K562 (cell line): ENCODE measurements around the gene WFDC8. TPM values are rescaled to one million over a fixed set of nuclear protein-coding genes. Genes with fewer than 3 reads are reported as not detected.

Experiments used
- ATAC-seq: fragments of 200-7000 bp; cut with Tn5 transposase; 3 replicates; pipeline ENCODE4 v1.9.1; 2020; ENCODE audit warnings: moderate library complexity
- BruUV-seq: library from RNA; stranded (reverse); fragments of 400-500 nt; replicated peaks from 2 replicates; lab custom pipeline; 2021; lab: Mats Ljungman, UMichigan
- CTCF ChIA-PET: fragments of 300-600 bp; formaldehyde crosslinking; extraction: SDS; loops from one replicate; lab custom pipeline; 2021; ENCODE audit warnings: low intra/inter-chr PET ratio; lab: Yijun Ruan, JAX
- POLR2A ChIA-PET: fragments of 300-600, 350-650 bp; sonication (Branson Sonifier 250); formaldehyde crosslinking; extraction: SDS; loops from one replicate; lab custom pipeline; 2021; ENCODE audit warnings: antibody characterized with exemption, inconsistent platforms; lab: Yijun Ruan, JAX
- DNase-seq, 4 experiments: peaks; one replicate each; pipeline versions ENCODE4 v3.0.0 to v3.0.0-alpha.2; 2011 to 2018; ENCODE audit warnings: low spot score in 3 of 4, mixed read lengths in 3 of 4; ENCODE audit errors: extremely low read depth in 1 of 4
- FAIRE-seq: peaks from 2 replicates; lab custom pipeline; 2011; peaks lifted over from hg19 to GRCh38; lab: Jason Lieb, UNC
- H2AFZ ChIP-seq: 2 replicates; pipeline ENCODE4 v1.6.0; 2011; ENCODE audit warnings: low read depth, low read length, control low read depth, inconsistent platforms
- H3K27ac ChIP-seq: fragments of 200-600 bp; 3 replicates; pipeline ENCODE4 v1.8.0; 2011; ENCODE audit warnings: low read depth, mild to moderate bottlenecking, control low read depth, inconsistent platforms, low read length, moderate library complexity, mixed read lengths; ENCODE audit errors: extremely low read depth
- H3K27me3 ChIP-seq, 2 experiments: fragments of 300-600 bp in 1 of 2; 2 replicates in 1 of 2; 3 replicates in 1 of 2; pipeline versions ENCODE4 v1.6.0 to v1.8.0; 2011; ENCODE audit warnings: inconsistent platforms in 2 of 2, low read length in 2 of 2, mild to moderate bottlenecking in 1 of 2, mixed read lengths in 1 of 2, moderate library complexity in 1 of 2; ENCODE audit not compliant: control insufficient read depth in 2 of 2, insufficient read depth in 2 of 2
- H3K36me3 ChIP-seq: fragments of 300-600 bp; 3 replicates; pipeline ENCODE4 v1.8.0; 2011; ENCODE audit warnings: mild to moderate bottlenecking, low read length, inconsistent platforms; ENCODE audit not compliant: control insufficient read depth, insufficient read depth
- H3K4me1 ChIP-seq, 2 experiments: fragments of 200-600 bp in 1 of 2; replicated peaks in 1 of 2; 2 replicates in 1 of 2; 3 replicates in 1 of 2; pipeline versions ENCODE4 v1.5.1 to v1.8.0; 2011; ENCODE audit warnings: inconsistent platforms in 2 of 2, low read length in 2 of 2, mild to moderate bottlenecking in 1 of 2, mixed read lengths in 1 of 2, moderate library complexity in 1 of 2; ENCODE audit not compliant: control insufficient read depth in 2 of 2, insufficient read depth in 2 of 2
- H3K4me2 ChIP-seq: 2 replicates; pipeline ENCODE4 v1.6.1; 2011; ENCODE audit warnings: low read length, control low read depth, inconsistent platforms, mixed read lengths; ENCODE audit not compliant: insufficient read depth
- H3K4me3 ChIP-seq: fragments of 200-600 bp; sonication (generic), shearing (Covaris generic); 2 replicates; pipeline ENCODE4 v1.5.1; 2016; ENCODE audit warnings: control low read depth, inconsistent platforms
- H3K79me2 ChIP-seq: fragments of 200-600 bp; 3 replicates; pipeline ENCODE4 v1.8.0; 2011; ENCODE audit warnings: low read length, inconsistent platforms; ENCODE audit not compliant: control insufficient read depth, insufficient read depth
- H3K9ac ChIP-seq, 2 experiments: 2 replicates each; pipeline versions ENCODE4 v1.6.0 to v1.6.1; 2011; ENCODE audit warnings: low read depth in 2 of 2, low read length in 2 of 2, control low read depth in 1 of 2, inconsistent platforms in 1 of 2, mild to moderate bottlenecking in 1 of 2, mixed read lengths in 1 of 2; ENCODE audit not compliant: insufficient read depth in 1 of 2
- H3K9me1 ChIP-seq: one replicate; pipeline ENCODE4 v1.6.0; 2011; ENCODE audit warnings: inconsistent platforms, mild to moderate bottlenecking, low read length, moderate library complexity; ENCODE audit not compliant: control insufficient read depth, insufficient read depth
- H3K9me3 ChIP-seq: replicated peaks from 2 replicates; pipeline ENCODE4 v1.5.1; 2011; ENCODE audit warnings: low read depth, low read length, inconsistent platforms; ENCODE audit not compliant: control insufficient read depth, insufficient read depth
- H4K20me1 ChIP-seq: replicated peaks from 2 replicates; pipeline ENCODE4 v1.6.1; 2011; ENCODE audit warnings: low read length, inconsistent platforms, mixed read lengths; ENCODE audit not compliant: control insufficient read depth, insufficient read depth
- ETV5 ChIP-seq: sonication (generic); formaldehyde crosslinking; IDR thresholded peaks from 2 replicates; pipeline ENCODE4 v1.4.0; 2020; ENCODE audit warnings: low read depth, mild to moderate bottlenecking, missing genetic modification reagents
- NR1H2 ChIP-seq: sonication (generic); formaldehyde crosslinking; IDR thresholded peaks from 2 replicates; pipeline ENCODE4 v1.4.0; 2020; ENCODE audit warnings: mild to moderate bottlenecking, missing genetic modification reagents
- PRPF4 ChIP-seq: fragments of 200-400 bp; formaldehyde crosslinking; IDR thresholded peaks from one replicate; pipeline ENCODE4 v1.6.1; 2017; ENCODE audit warnings: low read length, low read depth, mild to moderate bottlenecking; ENCODE audit not compliant: insufficient read depth, poor library complexity, severe bottlenecking
- RUNX1 ChIP-seq: sonication (generic); IDR thresholded peaks from 2 replicates; pipeline ENCODE4 v1.6.1; 2016; ENCODE audit warnings: antibody characterized with exemption, low read depth
- SMAD1 ChIP-seq: fragments of 150-350 bp; IDR thresholded peaks from 2 replicates; pipeline ENCODE4 v1.6.1; 2014; ENCODE audit warnings: low read length, low read depth; ENCODE audit not compliant: partially characterized antibody
- ZBTB7A ChIP-seq: IDR thresholded peaks from 2 replicates; pipeline ENCODE4 v1.6.1; 2011; ENCODE audit warnings: low read depth, mild to moderate bottlenecking, low read length, moderate library complexity, borderline replicate concordance; ENCODE audit not compliant: control insufficient read depth
- ZNF263 ChIP-seq: sonication (generic); formaldehyde crosslinking; IDR thresholded peaks from 2 replicates; pipeline ENCODE4 v1.8.0; 2022; ENCODE audit warnings: mild to moderate bottlenecking, missing genetic modification reagents, borderline replicate concordance
- ZNF583 ChIP-seq: fragments of 250-450 bp; sonication (Bioruptor Pico); IDR thresholded peaks from 2 replicates; pipeline ENCODE4 v1.4.0; 2020
- WGBS: fragments of 100-300 bp; shearing (Covaris generic); methylation state at CpG from one replicate; pipeline ENCODE4 v1.1.6; 2016; ENCODE audit warnings: low coverage, mixed read lengths; ENCODE audit not compliant: insufficient coverage; ENCODE audit errors: missing lambda C conversion rate; 5-methylcytosine and 5-hydroxymethylcytosine counted together
- in situ Hi-C: fragments of 300-500 bp; cut with MboI; formaldehyde crosslinking; loops from 4 replicates; pipeline ENCODE4 v1.15.0; 2018; ENCODE audit warnings: inconsistent platforms, mixed read lengths
- intact Hi-C: fragments of 100-400 bp; cut with micrococcal nuclease; formaldehyde crosslinking; loops from 2 replicates; pipeline ENCODE4 v1.14.2; 2022
- polyA plus RNA-seq, 8 experiments: library from polyadenylated mRNA; depleted of rRNA in 4 of 8; stranded (reverse) in 5 of 8; unstranded in 3 of 8; fragments of >200 nt; fragmentation: Nextera tagmentation in 2 of 8; fragmentation: Illumina TruSeq in 1 of 8; extraction: Ambion mirVana in 2 of 8; extraction: Trizol in 1 of 8; gene quantifications; 2 replicates each; pipeline versions ENCODE4 v1.2.1 to v1.2.3, GENCODE V29; 2011 to 2014; ENCODE audit warnings: inconsistent platforms in 1 of 8, missing spikeins in 1 of 8
- total RNA-seq, 7 experiments: library from RNA; depleted of rRNA in 6 of 7; stranded (reverse); fragments of >200 nt in 6 of 7; fragmentation: Illumina TruSeq in 2 of 7; extraction: Trizol in 2 of 7; gene quantifications; 2 replicates each; pipeline versions ENCODE4 v1.2.1 to v1.2.3, GENCODE V29; 2011 to 2021; ENCODE audit warnings: low replicate concordance in 1 of 7
- TF ChIP-seq, protein P1 (sequence below): fragments of 450-650 bp; formaldehyde crosslinking; IDR thresholded peaks from 2 replicates; pipeline ENCODE4 v1.4.0; 2022; ENCODE audit warnings: missing genetic modification characterization
- TF ChIP-seq, protein P2 (sequence below): fragments of 450-650 bp; conservative IDR thresholded peaks from 2 replicates; pipeline ENCODE4 v1.6.1; 2016; ENCODE audit warnings: missing genetic modification characterization, low read depth, mild to moderate bottlenecking, missing compliant biosample characterization, moderate library complexity
- TF ChIP-seq, protein P3 (sequence below): fragments of 250-450 bp; sonication (Bioruptor Pico); IDR thresholded peaks from 2 replicates; pipeline ENCODE4 v1.8.0; 2022; ENCODE audit warnings: inconsistent platforms
- TF ChIP-seq, protein P4 (sequence below), 2 experiments: fragments of 450-650 bp in 1 of 2; IDR thresholded peaks; 2 replicates each; pipeline ENCODE4 v1.6.1; 2011 to 2017; ENCODE audit warnings: low read depth in 2 of 2, antibody characterized with exemption in 1 of 2, borderline replicate concordance in 1 of 2, low read length in 1 of 2, mild to moderate bottlenecking in 1 of 2, mixed read lengths in 1 of 2; ENCODE audit not compliant: control insufficient read depth in 1 of 2

Gene WFDC8
- total and polyA plus RNA-seq, 9 of the 15 experiments (the other 6 are each of a cell fraction or from before 2014, with no cell fraction given): not detected

DNA sequence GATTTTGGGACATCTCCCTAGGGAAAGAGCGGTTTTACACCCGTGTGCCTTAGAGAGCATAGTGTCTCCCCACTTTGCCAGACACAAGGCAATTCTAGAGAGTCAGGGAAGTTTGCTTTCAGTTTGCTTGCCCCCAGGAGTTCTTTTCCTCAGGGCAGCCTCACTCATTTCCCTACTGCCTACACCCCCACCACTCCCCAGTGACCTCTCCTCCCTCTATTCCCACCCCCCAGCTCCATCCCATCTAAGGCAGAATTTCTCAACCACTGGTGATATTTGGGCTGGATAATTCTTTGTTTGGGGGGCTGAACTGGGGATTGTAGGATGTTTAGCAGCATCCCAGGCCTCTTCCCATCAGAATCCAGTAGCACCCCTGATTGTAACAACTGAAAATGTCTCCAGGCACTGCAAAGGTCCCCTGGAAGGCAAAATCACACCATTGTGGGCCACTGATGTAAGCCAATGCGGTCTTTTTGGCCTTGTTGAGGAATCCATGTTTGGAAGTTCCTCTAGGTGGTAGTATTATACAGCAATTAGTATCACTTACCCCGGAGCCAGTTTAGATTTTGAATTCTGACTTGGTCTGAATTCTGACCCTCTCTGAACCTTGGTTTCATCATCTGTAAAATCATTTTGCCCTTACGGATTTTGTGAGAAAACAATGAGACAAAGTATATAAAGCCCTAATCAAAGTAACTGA lies 33.2 kb downstream of the WFDC8 start (continued):
- TF ChIP-seq, protein P1, sequence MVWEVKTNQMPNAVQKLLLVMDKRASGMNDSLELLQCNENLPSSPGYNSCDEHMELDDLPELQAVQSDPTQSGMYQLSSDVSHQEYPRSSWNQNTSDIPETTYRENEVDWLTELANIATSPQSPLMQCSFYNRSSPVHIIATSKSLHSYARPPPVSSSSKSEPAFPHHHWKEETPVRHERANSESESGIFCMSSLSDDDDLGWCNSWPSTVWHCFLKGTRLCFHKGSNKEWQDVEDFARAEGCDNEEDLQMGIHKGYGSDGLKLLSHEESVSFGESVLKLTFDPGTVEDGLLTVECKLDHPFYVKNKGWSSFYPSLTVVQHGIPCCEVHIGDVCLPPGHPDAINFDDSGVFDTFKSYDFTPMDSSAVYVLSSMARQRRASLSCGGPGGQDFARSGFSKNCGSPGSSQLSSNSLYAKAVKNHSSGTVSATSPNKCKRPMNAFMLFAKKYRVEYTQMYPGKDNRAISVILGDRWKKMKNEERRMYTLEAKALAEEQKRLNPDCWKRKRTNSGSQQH: no peak
- TF ChIP-seq ETV5: no peak

DNA sequence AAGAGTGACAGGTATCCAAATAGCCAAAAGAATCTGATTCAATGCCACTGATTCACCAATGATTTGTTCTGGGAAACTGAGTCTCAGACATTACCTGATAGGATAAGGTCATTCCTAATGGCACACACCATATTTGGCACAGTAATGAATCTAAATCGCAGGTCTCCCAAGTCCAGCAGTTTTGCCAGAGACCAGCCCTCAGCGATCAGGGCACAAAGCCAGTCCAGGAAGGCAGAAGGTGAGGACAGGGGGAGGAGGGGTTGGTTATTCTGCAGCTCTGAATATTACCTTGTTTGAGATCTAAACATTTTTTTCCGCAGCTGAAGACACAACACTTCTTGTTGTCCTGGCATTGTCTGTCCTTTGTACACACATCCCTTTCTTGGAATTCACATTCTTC lies 33.7 kb downstream of the WFDC8 start:
- POLR2A ChIA-PET: interaction anchor here (0.6 kb wide), 2 partner anchors 10 to 405 kb away, joined by 3 to 4 read pairs; no protein-coding TSS in a partner anchor
- in situ Hi-C loops: no loop called here
- Histone ChIP-seq H3K79me2 (no peaks in the 10 kb centered on the region), H2AFZ (no peak overlapping the region), H3K4me2 (no peak overlapping the region), H3K9me3 (no peaks in the 10 kb centered on the region), H3K9ac (no peak overlapping the region), H3K9me1 (no peaks in the 10 kb centered on the region), H3K4me3 (no peak overlapping the region), H3K27ac (no peak overlapping the region), H3K36me3 (no peaks in the 10 kb centered on the region), H4K20me1 (no peaks in the 10 kb centered on the region), H3K27me3 (peaks cover 0 to 7% of the 10 kb centered on the region in 2 experiments; a peak in 2 of 5 replicates), H3K4me1 (no peaks in the 10 kb centered on the region)
- 0% methylated on average over 3 of the region's 3 CpGs for WGBS
- intact Hi-C loops: loop anchor here (10.0 kb wide), 1 partner anchor 231 kb away; no protein-coding TSS in a partner anchor
- CTCF ChIA-PET: interaction anchor here (0.6 to 2.7 kb wide), 2 partner anchors 226 to 602 kb away, joined by 4 to 24 read pairs; no protein-coding TSS in a partner anchor
- no peak for ATAC-seq
- BruUV-seq: no TSS peak
- no peak for DNase-seq
- no peak for FAIRE-seq
- TF ChIP-seq NR1H2 (CRISPR knock-in tag): no peak
- no peak for TF ChIP-seq ZNF583 (CRISPR knock-in tag)
- TF ChIP-seq, protein P2, sequence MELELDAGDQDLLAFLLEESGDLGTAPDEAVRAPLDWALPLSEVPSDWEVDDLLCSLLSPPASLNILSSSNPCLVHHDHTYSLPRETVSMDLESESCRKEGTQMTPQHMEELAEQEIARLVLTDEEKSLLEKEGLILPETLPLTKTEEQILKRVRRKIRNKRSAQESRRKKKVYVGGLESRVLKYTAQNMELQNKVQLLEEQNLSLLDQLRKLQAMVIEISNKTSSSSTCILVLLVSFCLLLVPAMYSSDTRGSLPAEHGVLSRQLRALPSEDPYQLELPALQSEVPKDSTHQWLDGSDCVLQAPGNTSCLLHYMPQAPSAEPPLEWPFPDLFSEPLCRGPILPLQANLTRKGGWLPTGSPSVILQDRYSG (tag): no peak
- no peak for TF ChIP-seq RUNX1
- TF ChIP-seq SMAD1: no peak
- no peak for TF ChIP-seq ZNF263 (CRISPR knock-in tag)
- TF ChIP-seq, protein P3, sequence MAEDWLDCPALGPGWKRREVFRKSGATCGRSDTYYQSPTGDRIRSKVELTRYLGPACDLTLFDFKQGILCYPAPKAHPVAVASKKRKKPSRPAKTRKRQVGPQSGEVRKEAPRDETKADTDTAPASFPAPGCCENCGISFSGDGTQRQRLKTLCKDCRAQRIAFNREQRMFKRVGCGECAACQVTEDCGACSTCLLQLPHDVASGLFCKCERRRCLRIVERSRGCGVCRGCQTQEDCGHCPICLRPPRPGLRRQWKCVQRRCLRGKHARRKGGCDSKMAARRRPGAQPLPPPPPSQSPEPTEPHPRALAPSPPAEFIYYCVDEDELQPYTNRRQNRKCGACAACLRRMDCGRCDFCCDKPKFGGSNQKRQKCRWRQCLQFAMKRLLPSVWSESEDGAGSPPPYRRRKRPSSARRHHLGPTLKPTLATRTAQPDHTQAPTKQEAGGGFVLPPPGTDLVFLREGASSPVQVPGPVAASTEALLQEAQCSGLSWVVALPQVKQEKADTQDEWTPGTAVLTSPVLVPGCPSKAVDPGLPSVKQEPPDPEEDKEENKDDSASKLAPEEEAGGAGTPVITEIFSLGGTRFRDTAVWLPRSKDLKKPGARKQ (CRISPR knock-in tag): no peak
- no peak for TF ChIP-seq PRPF4
- TF ChIP-seq, protein P4, sequence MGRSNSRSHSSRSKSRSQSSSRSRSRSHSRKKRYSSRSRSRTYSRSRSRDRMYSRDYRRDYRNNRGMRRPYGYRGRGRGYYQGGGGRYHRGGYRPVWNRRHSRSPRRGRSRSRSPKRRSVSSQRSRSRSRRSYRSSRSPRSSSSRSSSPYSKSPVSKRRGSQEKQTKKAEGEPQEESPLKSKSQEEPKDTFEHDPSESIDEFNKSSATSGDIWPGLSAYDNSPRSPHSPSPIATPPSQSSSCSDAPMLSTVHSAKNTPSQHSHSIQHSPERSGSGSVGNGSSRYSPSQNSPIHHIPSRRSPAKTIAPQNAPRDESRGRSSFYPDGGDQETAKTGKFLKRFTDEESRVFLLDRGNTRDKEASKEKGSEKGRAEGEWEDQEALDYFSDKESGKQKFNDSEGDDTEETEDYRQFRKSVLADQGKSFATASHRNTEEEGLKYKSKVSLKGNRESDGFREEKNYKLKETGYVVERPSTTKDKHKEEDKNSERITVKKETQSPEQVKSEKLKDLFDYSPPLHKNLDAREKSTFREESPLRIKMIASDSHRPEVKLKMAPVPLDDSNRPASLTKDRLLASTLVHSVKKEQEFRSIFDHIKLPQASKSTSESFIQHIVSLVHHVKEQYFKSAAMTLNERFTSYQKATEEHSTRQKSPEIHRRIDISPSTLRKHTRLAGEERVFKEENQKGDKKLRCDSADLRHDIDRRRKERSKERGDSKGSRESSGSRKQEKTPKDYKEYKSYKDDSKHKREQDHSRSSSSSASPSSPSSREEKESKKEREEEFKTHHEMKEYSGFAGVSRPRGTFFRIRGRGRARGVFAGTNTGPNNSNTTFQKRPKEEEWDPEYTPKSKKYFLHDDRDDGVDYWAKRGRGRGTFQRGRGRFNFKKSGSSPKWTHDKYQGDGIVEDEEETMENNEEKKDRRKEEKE (IDR thresholded peaks at IDR 0.05; ENCODE audit: borderline replicate concordance in 1 of 2, control insufficient read depth in 1 of 2, low read depth in 2 of 2, low read length in 1 of 2): no peak
- TF ChIP-seq ZBTB7A: no peak
